K562 (cell line): ENCODE measurements around the gene DTNB. TPM values are rescaled to one million over a fixed set of nuclear protein-coding genes. Genes with fewer than 3 reads are reported as not detected.

Source experiments
- ATAC-seq: fragments of 200-7000 bp; cut with Tn5 transposase; 3 replicates; pipeline ENCODE4 v1.9.1; 2020; ENCODE audit warnings: moderate library complexity
- BruUV-seq: library from RNA; stranded (reverse); fragments of 400-500 nt; replicated peaks from 2 replicates; lab custom pipeline; 2021; lab: Mats Ljungman, UMichigan
- CTCF ChIA-PET: fragments of 300-600 bp; formaldehyde crosslinking; extraction: SDS; loops from one replicate; lab custom pipeline; 2021; ENCODE audit warnings: low intra/inter-chr PET ratio; lab: Yijun Ruan, JAX
- POLR2A ChIA-PET: fragments of 300-600, 350-650 bp; sonication (Branson Sonifier 250); formaldehyde crosslinking; extraction: SDS; loops from one replicate; lab custom pipeline; 2021; ENCODE audit warnings: antibody characterized with exemption, inconsistent platforms; lab: Yijun Ruan, JAX
- DNase-seq, 4 experiments: peaks; one replicate each; pipeline versions ENCODE4 v3.0.0 to v3.0.0-alpha.2; 2011 to 2018; ENCODE audit warnings: low spot score in 3 of 4, mixed read lengths in 3 of 4; ENCODE audit errors: extremely low read depth in 1 of 4
- FAIRE-seq: peaks from 2 replicates; lab custom pipeline; 2011; peaks lifted over from hg19 to GRCh38; lab: Jason Lieb, UNC
- H2AFZ ChIP-seq: 2 replicates; pipeline ENCODE4 v1.6.0; 2011; ENCODE audit warnings: low read depth, low read length, control low read depth, inconsistent platforms
- H3K27ac ChIP-seq: fragments of 200-600 bp; 3 replicates; pipeline ENCODE4 v1.8.0; 2011; ENCODE audit warnings: low read depth, mild to moderate bottlenecking, control low read depth, inconsistent platforms, low read length, moderate library complexity, mixed read lengths; ENCODE audit errors: extremely low read depth
- H3K27me3 ChIP-seq, 2 experiments: fragments of 300-600 bp in 1 of 2; 2 replicates in 1 of 2; 3 replicates in 1 of 2; pipeline versions ENCODE4 v1.6.0 to v1.8.0; 2011; ENCODE audit warnings: inconsistent platforms in 2 of 2, low read length in 2 of 2, mild to moderate bottlenecking in 1 of 2, mixed read lengths in 1 of 2, moderate library complexity in 1 of 2; ENCODE audit not compliant: control insufficient read depth in 2 of 2, insufficient read depth in 2 of 2
- H3K36me3 ChIP-seq: fragments of 300-600 bp; 3 replicates; pipeline ENCODE4 v1.8.0; 2011; ENCODE audit warnings: mild to moderate bottlenecking, low read length, inconsistent platforms; ENCODE audit not compliant: control insufficient read depth, insufficient read depth
- H3K4me1 ChIP-seq, 2 experiments: fragments of 200-600 bp in 1 of 2; replicated peaks in 1 of 2; 2 replicates in 1 of 2; 3 replicates in 1 of 2; pipeline versions ENCODE4 v1.5.1 to v1.8.0; 2011; ENCODE audit warnings: inconsistent platforms in 2 of 2, low read length in 2 of 2, mild to moderate bottlenecking in 1 of 2, mixed read lengths in 1 of 2, moderate library complexity in 1 of 2; ENCODE audit not compliant: control insufficient read depth in 2 of 2, insufficient read depth in 2 of 2
- H3K4me2 ChIP-seq: 2 replicates; pipeline ENCODE4 v1.6.1; 2011; ENCODE audit warnings: low read length, control low read depth, inconsistent platforms, mixed read lengths; ENCODE audit not compliant: insufficient read depth
- H3K4me3 ChIP-seq: fragments of 200-600 bp; sonication (generic), shearing (Covaris generic); 2 replicates; pipeline ENCODE4 v1.5.1; 2016; ENCODE audit warnings: control low read depth, inconsistent platforms
- H3K79me2 ChIP-seq: fragments of 200-600 bp; 3 replicates; pipeline ENCODE4 v1.8.0; 2011; ENCODE audit warnings: low read length, inconsistent platforms; ENCODE audit not compliant: control insufficient read depth, insufficient read depth
- H3K9ac ChIP-seq, 2 experiments: 2 replicates each; pipeline versions ENCODE4 v1.6.0 to v1.6.1; 2011; ENCODE audit warnings: low read depth in 2 of 2, low read length in 2 of 2, control low read depth in 1 of 2, inconsistent platforms in 1 of 2, mild to moderate bottlenecking in 1 of 2, mixed read lengths in 1 of 2; ENCODE audit not compliant: insufficient read depth in 1 of 2
- H3K9me1 ChIP-seq: one replicate; pipeline ENCODE4 v1.6.0; 2011; ENCODE audit warnings: inconsistent platforms, mild to moderate bottlenecking, low read length, moderate library complexity; ENCODE audit not compliant: control insufficient read depth, insufficient read depth
- H3K9me3 ChIP-seq: replicated peaks from 2 replicates; pipeline ENCODE4 v1.5.1; 2011; ENCODE audit warnings: low read depth, low read length, inconsistent platforms; ENCODE audit not compliant: control insufficient read depth, insufficient read depth
- H4K20me1 ChIP-seq: replicated peaks from 2 replicates; pipeline ENCODE4 v1.6.1; 2011; ENCODE audit warnings: low read length, inconsistent platforms, mixed read lengths; ENCODE audit not compliant: control insufficient read depth, insufficient read depth
- ATF6 ChIP-seq: sonication (generic); formaldehyde crosslinking; IDR thresholded peaks from 2 replicates; pipeline ENCODE4 v1.4.0; 2020; ENCODE audit warnings: mild to moderate bottlenecking, missing genetic modification reagents
- CC2D1A ChIP-seq: fragments of 450-650 bp; IDR thresholded peaks from 2 replicates; pipeline ENCODE4 v1.6.1; 2017; ENCODE audit warnings: mild to moderate bottlenecking
- CHCHD3 ChIP-seq: fragments of 250-450 bp; sonication (Bioruptor Pico); IDR thresholded peaks from 2 replicates; pipeline ENCODE4 v2.1.2; 2022; ENCODE audit warnings: mild to moderate bottlenecking
- ESRRB ChIP-seq: fragments of 250-450 bp; sonication (Bioruptor Pico); IDR thresholded peaks from 2 replicates; pipeline ENCODE4 v1.5.0; 2020; ENCODE audit warnings: mild to moderate bottlenecking, moderate library complexity, borderline replicate concordance
- FUS ChIP-seq: fragments of 200-400 bp; formaldehyde crosslinking; optimal IDR thresholded peaks from 2 replicates; pipeline ENCODE3; 2017; ENCODE audit warnings: low read depth, low read length
- TRIM24 ChIP-seq, 2 experiments: fragments of 450-650 bp; IDR thresholded peaks; 2 replicates each; pipeline ENCODE4 v1.6.1; 2016
- ZNF174 ChIP-seq: fragments of 250-450 bp; sonication (Bioruptor Pico); IDR thresholded peaks from 2 replicates; pipeline ENCODE4 v1.4.0; 2020; ENCODE audit warnings: mild to moderate bottlenecking
- ZNF224 ChIP-seq: sonication (generic); formaldehyde crosslinking; IDR thresholded peaks from 2 replicates; pipeline ENCODE4 v1.8.0; 2022; ENCODE audit warnings: mild to moderate bottlenecking, missing genetic modification reagents
- ZNF239 ChIP-seq: fragments of 250-450 bp; sonication (Bioruptor Pico); IDR thresholded peaks from 2 replicates; pipeline ENCODE4 v1.4.0; 2020; ENCODE audit warnings: mild to moderate bottlenecking
- ZNF324 ChIP-seq: fragments of 250-450 bp; sonication (Bioruptor Pico); IDR thresholded peaks from 2 replicates; pipeline ENCODE4 v1.4.0; 2020; ENCODE audit warnings: mild to moderate bottlenecking
- WGBS: fragments of 100-300 bp; shearing (Covaris generic); methylation state at CpG from one replicate; pipeline ENCODE4 v1.1.6; 2016; ENCODE audit warnings: low coverage, mixed read lengths; ENCODE audit not compliant: insufficient coverage; ENCODE audit errors: missing lambda C conversion rate; 5-methylcytosine and 5-hydroxymethylcytosine counted together
- in situ Hi-C: fragments of 300-500 bp; cut with MboI; formaldehyde crosslinking; loops from 4 replicates; pipeline ENCODE4 v1.15.0; 2018; ENCODE audit warnings: inconsistent platforms, mixed read lengths
- intact Hi-C: fragments of 100-400 bp; cut with micrococcal nuclease; formaldehyde crosslinking; loops from 2 replicates; pipeline ENCODE4 v1.14.2; 2022
- polyA plus RNA-seq, 8 experiments: library from polyadenylated mRNA; depleted of rRNA in 4 of 8; stranded (reverse) in 5 of 8; unstranded in 3 of 8; fragments of >200 nt; fragmentation: Nextera tagmentation in 2 of 8; fragmentation: Illumina TruSeq in 1 of 8; extraction: Ambion mirVana in 2 of 8; extraction: Trizol in 1 of 8; gene quantifications; 2 replicates each; pipeline versions ENCODE4 v1.2.1 to v1.2.3, GENCODE V29; 2011 to 2014; ENCODE audit warnings: inconsistent platforms in 1 of 8, missing spikeins in 1 of 8
- total RNA-seq, 7 experiments: library from RNA; depleted of rRNA in 6 of 7; stranded (reverse); fragments of >200 nt in 6 of 7; fragmentation: Illumina TruSeq in 2 of 7; extraction: Trizol in 2 of 7; gene quantifications; 2 replicates each; pipeline versions ENCODE4 v1.2.1 to v1.2.3, GENCODE V29; 2011 to 2021; ENCODE audit warnings: low replicate concordance in 1 of 7

DTNB gene
- total and polyA plus RNA-seq, 9 of the 15 experiments (the other 6 are each of a cell fraction or from before 2014, with no cell fraction given) = 0.18 to 2.0 (median 0.77) TPM; not detected in 2

GRCh38 chr2:25377822-25378421 is 295.5 kb downstream of the DTNB start:
- POLR2A ChIA-PET = interaction anchor here (0.6 to 2.7 kb wide), 2 partner anchors 8 to 250 kb away, joined by 3 to 13 read pairs; no protein-coding TSS in a partner anchor
- TF ChIP-seq CC2D1A (no peak), ZNF174 (CRISPR knock-in tag) (no peak), FUS (no peak), CHCHD3 (CRISPR knock-in tag) (no peak), ZNF239 (CRISPR knock-in tag) (no peak), ZNF224 (CRISPR knock-in tag) (no peak), ESRRB (CRISPR knock-in tag) (no peak), ATF6 (no peak), ZNF324 (CRISPR knock-in tag) (no peak), TRIM24 (IDR thresholded peaks at IDR 0.05) (no peak)
- no peak overlapping the region for H2AFZ ChIP-seq
- H3K36me3 ChIP-seq = no peaks in the 10 kb centered on the region
- no peak for DNase-seq
- no peak overlapping the region for H3K4me2 ChIP-seq
- no peak overlapping the region for H3K4me3 ChIP-seq
- H3K9me3 ChIP-seq = no peaks in the 10 kb centered on the region
- peaks cover 5% of the 10 kb centered on the region for H4K20me1 ChIP-seq
- no peaks in the 10 kb centered on the region for H3K79me2 ChIP-seq
- no peak for ATAC-seq
- peaks cover 6 to 10% of the 10 kb centered on the region in 2 experiments; a peak in 3 of 5 replicates for H3K4me1 ChIP-seq
- H3K9ac ChIP-seq = no peak overlapping the region
- CTCF ChIA-PET = no interaction called here
- H3K27ac ChIP-seq = no peak overlapping the region
- H3K9me1 ChIP-seq = peaks cover 3% of the 10 kb centered on the region
- no TSS peak for BruUV-seq
- no peak for FAIRE-seq
- intact Hi-C loops = loop anchor here (10.0 kb wide), 1 partner anchor 213 kb away; the partner anchor contains the start of gene POMC
- in situ Hi-C loops = no loop called here
- 35% methylated on average over 20 of the region's 22 CpGs for WGBS
- peaks cover 13 to 76% of the 10 kb centered on the region in 2 experiments; a peak in 4 of 5 replicates for H3K27me3 ChIP-seq
